Smooth muscle cell (in vitro differentiated cells): ENCODE results near the gene DAD1. TPM values are rescaled to one million over a fixed set of nuclear protein-coding genes. Genes with fewer than 3 reads are reported as not detected.
A peak's percentile ranks its signal among the peaks of the same experiment; 100 is the strongest.

Experiments used
- DNase-seq: peaks from one replicate; lab custom pipeline; 2025; ENCODE audit not compliant: unreplicated experiment; lab: John Stamatoyannopoulos, UW
- H2AFZ ChIP-seq: fragments of 200-600 bp; sonication (generic); 2 replicates; pipeline ENCODE4 v1.6.0; 2016; ENCODE audit warnings: antibody characterized with exemption, low read depth, mild to moderate bottlenecking
- H3F3A ChIP-seq: fragments of 200-600 bp; sonication (generic); 2 replicates; pipeline ENCODE4 v1.6.0; 2017; ENCODE audit warnings: antibody characterized with exemption, low read depth
- H3K27ac ChIP-seq: fragments of 200-600 bp; sonication (generic); 2 replicates; pipeline ENCODE4 v1.5.1; 2016; ENCODE audit warnings: low read depth, mild to moderate bottlenecking
- H3K27me3 ChIP-seq: fragments of 200-600 bp; sonication (generic); 2 replicates; pipeline ENCODE4 v1.6.1; 2016; ENCODE audit warnings: low read depth, mild to moderate bottlenecking
- H3K36me3 ChIP-seq: fragments of 200-600 bp; sonication (generic); 2 replicates; pipeline ENCODE4 v1.5.1; 2016; ENCODE audit warnings: low read depth
- H3K4me1 ChIP-seq: fragments of 200-600 bp; sonication (generic); 2 replicates; pipeline ENCODE4 v1.5.1; 2016; ENCODE audit warnings: low read depth
- H3K4me2 ChIP-seq: fragments of 200-600 bp; sonication (generic); 2 replicates; pipeline ENCODE4 v1.6.0; 2016; ENCODE audit warnings: mild to moderate bottlenecking
- H3K4me3 ChIP-seq: fragments of 200-600 bp; sonication (generic); 2 replicates; pipeline ENCODE4 v1.5.1; 2016; ENCODE audit warnings: mild to moderate bottlenecking
- H3K79me2 ChIP-seq: fragments of 200-600 bp; sonication (generic); 2 replicates; pipeline ENCODE4 v1.6.0; 2016; ENCODE audit warnings: low read depth, mild to moderate bottlenecking
- H3K9ac ChIP-seq: fragments of 200-600 bp; sonication (generic); 2 replicates; pipeline ENCODE4 v1.6.0; 2016; ENCODE audit warnings: low read depth
- H3K9me3 ChIP-seq: fragments of 200-600 bp; sonication (generic); replicated peaks from 2 replicates; pipeline ENCODE4 v1.5.1; 2016; ENCODE audit warnings: low read depth
- H4K20me1 ChIP-seq: fragments of 200-600 bp; sonication (generic); 2 replicates; pipeline ENCODE4 v1.6.0; 2016; ENCODE audit warnings: low read depth
- CTCF ChIP-seq: fragments of 200-600 bp; sonication (generic); IDR thresholded peaks from 2 replicates; pipeline ENCODE4 v1.5.1; 2017; ENCODE audit warnings: borderline replicate concordance, mild to moderate bottlenecking, antibody characterized with exemption; ENCODE audit not compliant: insufficient read depth, poor library complexity, severe bottlenecking
- WGBS: methylation state at CpG from one replicate; pipeline ENCODE4 v1.1.7; 2016; ENCODE audit warnings: low lambda C conversion rate; 5-methylcytosine and 5-hydroxymethylcytosine counted together
- polyA plus RNA-seq: library from polyadenylated mRNA; unstranded; fragments of >200 nt; fragmentation: Nextera tagmentation; extraction: Ambion mirVana; gene quantifications from 2 replicates; pipeline ENCODE4 v1.2.1, GENCODE V29; 2016
- total RNA-seq: library from RNA; depleted of rRNA; stranded (reverse); fragments of >200 nt; gene quantifications from 2 replicates; pipeline ENCODE4 v1.2.3, GENCODE V29; 2014

DAD1 gene
- total and polyA plus RNA-seq, 2 experiments from 2014 or later, result 533 to 571 TPM

- Histone ChIP-seq H3F3A (no peaks in the 10 kb centered on the region), H3K36me3 (no peaks in the 10 kb centered on the region), H2AFZ (no peak overlapping the region), H3K27ac (no peak overlapping the region), H3K4me2 (no peak overlapping the region), H4K20me1 (no peaks in the 10 kb centered on the region), H3K9ac (no peak overlapping the region), H3K79me2 (no peaks in the 10 kb centered on the region), H3K9me3 (no peaks in the 10 kb centered on the region), H3K4me1 (no peaks in the 10 kb centered on the region), H3K27me3 (no peaks in the 10 kb centered on the region), H3K4me3 (no peak overlapping the region)
- TF ChIP-seq CTCF, result no peak
- DNase-seq, result no peak
These were observed 65.7 kb downstream of the DAD1 start for GRCh38 chr14:22523283-22523682.

GRCh38 chr14:22522466-22522957, 66.5 kb downstream of the DAD1 start:
- DNase-seq, result no peak
- Histone ChIP-seq H3K9me3 (no peaks in the 10 kb centered on the region), H3F3A (no peaks in the 10 kb centered on the region), H3K36me3 (no peaks in the 10 kb centered on the region), H3K79me2 (no peaks in the 10 kb centered on the region), H3K4me1 (no peaks in the 10 kb centered on the region), H3K4me2 (no peak overlapping the region), H3K27ac (no peak overlapping the region), H3K9ac (no peak overlapping the region), H3K4me3 (no peak overlapping the region), H4K20me1 (no peaks in the 10 kb centered on the region), H2AFZ (no peak overlapping the region), H3K27me3 (no peaks in the 10 kb centered on the region)
- 91% methylated on average over 1 of the region's 1 CpG for WGBS
- no peak for TF ChIP-seq CTCF

GRCh38 chr14:22521449-22522239, 67.4 kb downstream of the DAD1 start:
- H3K79me2 ChIP-seq, result no peaks in the 10 kb centered on the region
- H3K4me1 ChIP-seq, result no peaks in the 10 kb centered on the region
- WGBS, result 65% methylated on average over 4 of the region's 4 CpGs
- H3K27ac ChIP-seq, result no peak overlapping the region
- no peak overlapping the region for H3K4me3 ChIP-seq
- H3K9ac ChIP-seq, result no peak overlapping the region
- TF ChIP-seq CTCF, result no peak
- no peaks in the 10 kb centered on the region for H3K9me3 ChIP-seq
- H4K20me1 ChIP-seq, result no peaks in the 10 kb centered on the region
- no peaks in the 10 kb centered on the region for H3F3A ChIP-seq
- H3K4me2 ChIP-seq, result no peak overlapping the region
- no peak overlapping the region for H2AFZ ChIP-seq
- no peaks in the 10 kb centered on the region for H3K36me3 ChIP-seq
- no peaks in the 10 kb centered on the region for H3K27me3 ChIP-seq
- no peak for DNase-seq

GRCh38 chr14:22520796-22521195, 68.2 kb downstream of the DAD1 start:
- no peaks in the 10 kb centered on the region for H3F3A ChIP-seq
- no peaks in the 10 kb centered on the region for H3K27me3 ChIP-seq
- no peaks in the 10 kb centered on the region for H4K20me1 ChIP-seq
- WGBS, result 86% methylated on average over 5 of the region's 5 CpGs
- H2AFZ ChIP-seq, result no peak overlapping the region
- H3K27ac ChIP-seq, result no peak overlapping the region
- no peaks in the 10 kb centered on the region for H3K9me3 ChIP-seq
- no peak overlapping the region for H3K4me3 ChIP-seq
- H3K4me2 ChIP-seq, result peak overlapping the region; percentile 0
- H3K36me3 ChIP-seq, result no peaks in the 10 kb centered on the region
- no peak for TF ChIP-seq CTCF
- H3K9ac ChIP-seq, result no peak overlapping the region
- no peaks in the 10 kb centered on the region for H3K4me1 ChIP-seq
- H3K79me2 ChIP-seq, result no peaks in the 10 kb centered on the region
- no peak for DNase-seq
